AG20443 (cell line): Measurements from ENCODE around the gene CDC42EP5.
"Not testable (repeated sequence)": the region's sequence is repeated elsewhere in the genome, so short reads cannot be mapped to it uniquely, and the experiment has no call there.

ENCODE experiments used
- DNase-seq: peaks from one replicate; pipeline ENCODE4 v3.0.0; 2012; ENCODE audit warnings: low spot score, mixed read lengths

The CDC42EP5 gene, protein sequence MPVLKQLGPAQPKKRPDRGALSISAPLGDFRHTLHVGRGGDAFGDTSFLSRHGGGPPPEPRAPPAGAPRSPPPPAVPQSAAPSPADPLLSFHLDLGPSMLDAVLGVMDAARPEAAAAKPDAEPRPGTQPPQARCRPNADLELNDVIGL

DNA sequence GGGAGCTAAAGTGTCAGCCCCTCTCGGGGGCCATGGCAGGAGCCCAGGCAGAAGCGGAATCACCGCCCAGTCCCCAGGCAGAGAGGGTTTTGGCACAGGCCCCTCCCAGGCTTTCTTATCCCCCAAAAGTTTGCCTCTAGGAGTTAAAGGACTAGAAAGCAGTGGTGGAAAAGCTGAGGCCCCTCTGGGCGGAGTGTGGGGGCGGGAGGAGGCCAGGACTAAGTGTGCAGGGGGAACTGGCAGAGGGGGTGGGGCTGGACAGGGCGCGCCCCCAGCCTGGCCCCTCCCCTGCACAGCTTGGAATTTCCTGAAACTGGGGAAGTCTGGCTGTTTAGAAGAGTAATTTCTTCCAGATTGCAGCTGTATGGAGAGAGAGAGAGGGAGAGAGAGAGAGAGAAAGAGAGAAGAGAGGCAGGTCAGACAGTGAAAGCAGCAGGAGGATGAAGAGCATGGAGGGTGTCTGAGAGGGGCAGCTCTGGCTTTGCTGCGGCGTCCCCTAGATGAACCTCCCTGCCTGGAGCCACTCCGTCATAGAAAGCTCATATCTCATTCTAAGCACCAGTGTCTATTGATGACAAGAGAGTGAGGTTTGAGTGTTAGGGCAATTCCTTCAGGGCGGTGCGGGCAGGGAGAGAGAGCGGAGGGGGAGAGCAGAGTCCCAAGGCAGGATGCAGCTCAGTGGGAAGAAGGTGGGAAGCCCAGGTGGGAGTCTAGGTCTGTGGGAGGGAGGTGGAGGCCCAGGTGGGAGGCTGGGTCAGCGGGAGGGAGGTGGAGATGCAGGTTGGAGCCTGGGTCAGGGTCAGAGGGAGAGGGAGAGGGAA, at the start of gene CDC42EP5:
CDC42EP5 (minus strand) TSS at position 226 of the 821 bp plus-strand sequence. CDS start 7,749 bp downstream, outside the sequence.
- DNase-seq: peak; percentile 96

DNA sequence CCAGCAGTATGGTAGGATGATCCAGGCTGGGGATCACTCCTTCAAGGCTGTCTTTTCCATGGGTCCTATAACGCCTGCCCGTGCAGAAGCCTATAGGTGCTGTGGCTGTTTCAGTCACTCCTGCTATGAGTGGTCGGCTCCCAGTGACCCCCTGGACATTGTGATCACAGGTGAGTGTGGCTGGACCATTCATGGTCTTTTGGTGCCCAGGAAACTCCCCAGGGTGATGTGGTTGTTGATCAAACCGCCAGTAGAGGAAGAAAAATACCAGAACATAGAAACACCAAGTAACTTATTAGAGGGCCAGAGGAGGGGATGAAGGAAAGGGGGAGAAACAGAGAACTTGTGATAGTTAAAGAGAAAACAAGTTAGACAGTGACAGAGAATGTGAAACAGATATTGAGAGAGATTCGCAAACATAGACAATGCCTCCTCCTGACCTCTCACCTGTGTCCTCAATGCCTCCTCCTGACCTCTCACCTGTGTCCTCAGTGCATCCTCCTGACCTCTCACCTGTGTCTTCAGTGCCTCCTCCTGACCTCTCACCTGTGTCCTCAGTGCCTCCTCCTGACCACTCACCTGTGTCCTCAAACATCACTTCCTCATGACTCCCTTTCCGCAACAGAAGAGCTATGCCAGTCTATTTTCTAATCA, 48.9 kb upstream of the CDC42EP5 start:
- no peak for DNase-seq

DNA sequence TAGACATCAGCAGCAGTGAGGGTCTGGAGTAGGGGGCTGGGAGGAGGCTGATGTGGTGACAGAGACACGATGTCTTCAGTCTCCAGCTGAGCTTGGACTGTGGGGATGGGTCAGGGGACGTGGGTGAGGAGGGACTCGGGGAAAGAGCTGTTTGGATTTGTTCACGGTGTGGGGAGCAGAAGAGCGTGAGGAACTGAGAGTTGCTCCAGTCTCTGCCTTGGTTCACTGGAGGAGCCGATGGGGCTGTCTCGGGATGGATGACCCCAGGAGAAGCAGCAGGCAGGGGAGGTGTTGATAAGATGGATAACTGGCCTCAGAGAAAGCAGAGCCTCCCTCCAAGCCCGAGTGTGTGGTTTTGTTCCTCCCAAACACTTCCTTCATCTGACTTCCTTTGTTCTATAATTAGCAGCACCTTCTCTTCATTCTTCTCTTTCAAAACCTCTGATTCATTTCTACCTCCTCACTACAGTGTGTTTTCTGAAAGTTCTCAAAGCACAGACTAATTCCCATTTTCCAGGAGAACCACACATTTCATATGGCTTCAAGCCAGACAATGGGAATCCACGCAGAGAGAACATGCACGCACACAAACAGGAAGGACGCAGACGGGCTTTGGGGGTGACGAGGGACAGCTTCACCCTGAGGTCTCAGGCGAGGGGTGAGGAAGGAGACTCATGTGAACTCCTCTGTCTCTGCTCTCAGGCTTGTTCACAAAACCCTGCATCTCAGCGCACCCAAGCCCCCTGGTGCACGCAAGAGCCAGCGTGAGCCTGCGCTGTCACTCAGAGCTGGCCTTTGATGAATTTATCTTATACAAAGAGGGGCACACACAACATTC, 48.1 kb upstream of the CDC42EP5 start:
- no peak for DNase-seq

DNA sequence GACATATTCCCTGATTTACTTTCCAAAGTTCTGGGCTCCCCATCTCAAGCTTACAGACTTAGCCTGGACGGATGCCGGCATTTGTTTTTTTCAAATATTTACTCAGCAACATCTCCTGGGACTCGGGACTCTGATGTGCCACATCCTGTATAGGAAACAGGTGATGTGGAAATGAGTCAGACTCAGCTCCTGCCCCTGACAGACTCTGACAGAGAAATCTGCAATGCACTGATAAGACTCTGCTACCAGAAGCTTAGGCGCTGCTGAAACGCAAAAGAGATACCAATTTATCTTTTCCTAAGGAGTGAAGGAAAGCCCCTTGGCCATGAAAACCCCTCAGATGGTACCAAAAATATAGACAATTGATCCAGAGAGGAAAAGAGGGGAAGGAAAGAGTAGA, 45.7 kb upstream of the CDC42EP5 start:
- no peak for DNase-seq

DNA sequence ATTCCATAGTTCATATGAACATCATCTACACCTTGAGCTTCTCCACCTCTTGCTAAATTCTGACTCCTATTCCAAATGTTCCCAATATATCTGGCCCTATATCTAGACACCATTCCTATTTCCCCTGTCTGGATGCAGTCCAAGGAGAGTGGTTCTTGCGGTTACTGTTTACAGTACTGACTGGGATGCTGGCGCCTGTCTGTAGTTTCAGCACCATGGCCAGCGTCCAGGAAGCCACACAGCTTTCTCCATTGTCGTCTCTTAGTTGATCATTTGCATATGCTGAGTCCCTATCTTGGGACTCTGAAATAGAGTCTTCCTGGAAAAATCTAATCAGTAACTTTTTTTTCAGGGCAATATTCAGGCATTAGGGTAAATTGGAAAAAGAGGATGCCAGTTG, 44.4 kb upstream of the CDC42EP5 start:
- DNase-seq: peak; percentile 55

DNA sequence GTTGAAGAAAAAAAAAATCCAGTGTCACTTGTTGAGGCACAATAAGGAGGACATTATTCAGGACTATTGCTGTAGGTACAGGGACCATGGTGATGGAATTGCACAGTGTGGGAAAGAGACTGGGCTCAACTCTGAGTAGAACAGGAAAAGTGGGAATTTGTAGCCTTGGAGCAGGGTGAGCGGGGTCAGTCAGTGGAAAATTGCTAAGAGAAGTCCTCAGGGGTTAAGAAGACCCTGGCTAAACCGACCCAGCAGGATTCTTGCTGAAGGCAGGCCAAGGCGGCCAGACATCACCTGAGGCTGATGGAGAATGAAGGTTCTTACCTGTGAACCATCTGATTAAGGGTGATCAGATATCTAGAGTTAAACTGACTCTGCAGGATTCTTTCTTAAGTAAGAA, 42.1 kb upstream of the CDC42EP5 start:
- DNase-seq: no peak

DNA sequence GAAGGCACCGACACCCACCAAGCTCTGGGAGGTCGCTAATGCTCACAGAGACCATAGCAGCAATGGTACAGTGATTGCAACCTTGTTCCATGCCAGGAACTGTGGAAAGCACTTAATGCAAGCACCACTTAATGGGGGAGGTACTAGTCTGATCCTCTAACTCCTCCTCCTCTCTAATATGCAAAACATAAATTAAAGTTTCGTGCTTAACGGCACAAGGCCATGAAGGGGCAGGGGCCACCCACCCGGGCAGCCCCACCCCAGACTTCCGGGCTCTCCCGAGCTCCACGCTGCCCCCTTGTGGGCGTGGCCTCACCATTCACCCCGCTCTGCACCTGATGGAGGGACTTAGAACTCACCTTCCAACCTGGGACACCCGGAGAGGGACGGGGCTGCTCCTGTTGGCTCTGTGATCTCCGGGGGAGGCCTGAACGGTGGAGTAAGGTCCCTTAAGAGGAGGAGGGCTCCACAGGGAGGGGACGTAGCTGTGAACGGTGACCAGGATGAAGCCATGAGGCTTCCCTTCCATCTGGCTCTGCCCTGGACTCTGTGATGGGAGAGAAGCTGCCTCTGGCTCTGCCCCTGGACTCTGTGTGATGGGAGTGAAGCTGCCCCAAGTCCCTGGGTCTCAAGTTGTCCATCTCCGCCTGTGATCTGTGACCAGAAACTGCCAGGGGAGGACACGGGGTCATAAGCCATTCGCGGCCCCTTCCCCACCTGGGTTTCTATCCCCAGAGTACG, 36.3 kb upstream of the CDC42EP5 start:
- DNase-seq: not testable (repeated sequence)

DNA sequence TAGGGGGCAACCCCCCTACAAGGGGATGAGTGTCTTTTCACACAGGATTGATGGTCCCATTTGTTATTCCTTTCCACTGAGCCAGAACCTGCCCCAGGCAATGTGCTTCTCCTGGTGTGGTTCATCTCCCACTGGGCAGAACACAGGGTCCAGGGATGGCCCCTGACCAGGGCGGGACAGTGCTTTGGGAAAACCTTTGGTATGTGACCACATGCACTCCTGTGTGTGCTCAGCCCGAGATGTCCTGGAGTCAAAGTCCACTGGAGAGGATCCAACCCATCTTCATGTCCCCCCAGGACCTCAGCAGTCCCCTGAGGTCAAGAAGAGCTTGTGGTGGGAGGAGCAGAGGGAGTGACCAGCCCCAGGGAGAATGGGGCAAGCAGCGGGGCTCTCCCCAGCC, 35.4 kb upstream of the CDC42EP5 start:
- not testable (repeated sequence) for DNase-seq

DNA sequence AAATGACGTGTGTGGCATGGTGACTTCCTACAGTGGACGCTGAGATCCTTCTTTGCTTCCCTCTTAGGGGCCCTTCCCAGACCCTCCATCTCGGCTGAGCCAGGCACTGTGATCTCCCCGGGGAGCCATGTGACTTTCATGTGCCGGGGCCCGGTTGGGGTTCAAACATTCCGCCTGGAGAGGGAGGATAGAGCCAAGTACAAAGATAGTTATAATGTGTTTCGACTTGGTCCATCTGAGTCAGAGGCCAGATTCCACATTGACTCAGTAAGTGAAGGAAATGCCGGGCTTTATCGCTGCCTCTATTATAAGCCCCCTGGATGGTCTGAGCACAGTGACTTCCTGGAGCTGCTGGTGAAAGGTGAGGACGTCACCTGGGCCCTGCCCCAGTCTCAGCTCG, 34.7 kb upstream of the CDC42EP5 start:
- no peak for DNase-seq

DNA sequence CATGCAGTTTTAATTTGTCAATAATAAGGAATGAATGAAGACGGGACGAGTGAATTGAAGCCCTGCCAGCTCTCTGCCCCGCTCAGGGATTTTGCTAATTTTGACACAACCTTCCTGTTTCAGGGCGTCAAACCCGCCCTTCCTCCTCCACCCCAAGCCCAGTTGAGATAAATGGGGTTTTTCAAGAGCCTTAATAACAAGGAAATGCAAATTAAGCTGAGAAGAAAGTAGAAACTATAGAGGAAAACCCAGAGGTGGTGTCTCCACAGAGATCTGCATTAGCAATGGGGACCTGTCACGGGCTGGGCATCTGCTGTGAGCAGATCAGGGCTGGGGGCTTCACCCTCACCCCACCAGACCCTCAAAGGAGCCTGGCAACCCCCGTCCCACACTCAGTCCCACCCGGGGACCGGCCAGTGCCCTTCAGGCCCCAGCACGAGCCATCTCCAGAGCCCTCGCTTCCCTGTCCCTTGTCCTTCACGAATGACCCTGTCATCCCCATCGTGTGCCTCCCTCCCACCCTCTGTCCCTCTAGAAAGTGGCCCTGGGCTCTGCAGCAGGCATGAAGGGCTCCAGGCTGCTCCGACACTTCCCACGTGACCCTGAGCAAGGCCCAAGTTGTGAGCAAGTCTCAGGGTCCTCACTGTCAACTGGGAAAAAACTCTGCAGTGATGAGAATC, 34.1 kb upstream of the CDC42EP5 start:
- not testable (repeated sequence) for DNase-seq

DNA sequence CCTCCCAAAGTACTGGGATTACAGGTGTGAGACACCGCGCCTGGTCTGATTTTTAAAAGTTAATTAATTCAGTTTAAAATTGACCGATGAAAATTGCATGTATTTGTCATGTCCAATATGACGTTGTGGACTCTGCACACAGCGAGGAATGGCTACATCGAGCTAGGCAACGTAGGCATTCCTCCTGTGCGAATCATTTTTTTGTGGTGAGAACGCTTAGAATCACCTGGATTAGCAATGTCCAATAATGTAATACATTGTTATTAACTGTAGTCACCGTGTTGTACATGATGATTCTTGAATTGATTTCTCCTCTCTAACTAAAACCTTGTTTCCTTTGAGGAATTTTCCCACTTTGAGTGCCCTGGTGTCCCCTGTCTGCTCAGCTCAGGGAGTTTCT, 33.0 kb upstream of the CDC42EP5 start:
- no peak for DNase-seq

DNA sequence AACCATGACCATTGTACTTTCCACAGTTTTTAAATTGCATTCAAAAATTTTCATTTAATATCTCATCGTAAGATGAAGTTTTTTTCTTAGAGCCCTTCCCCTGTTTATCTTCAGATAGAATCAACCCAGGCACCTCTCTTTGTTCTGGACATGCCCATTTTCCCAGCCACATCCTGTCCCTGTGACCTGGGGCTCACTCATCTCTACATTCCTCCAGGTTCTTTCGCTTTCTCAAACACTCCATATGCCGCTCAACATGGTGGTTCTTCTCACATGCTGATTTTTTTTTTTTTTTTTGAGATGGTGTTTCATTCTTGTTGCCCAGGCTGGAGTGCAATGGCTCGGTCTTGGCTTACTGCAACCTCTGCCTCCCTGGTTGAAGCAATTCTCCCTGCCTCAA, 32.4 kb upstream of the CDC42EP5 start:
- DNase-seq: not testable (repeated sequence)

DNA sequence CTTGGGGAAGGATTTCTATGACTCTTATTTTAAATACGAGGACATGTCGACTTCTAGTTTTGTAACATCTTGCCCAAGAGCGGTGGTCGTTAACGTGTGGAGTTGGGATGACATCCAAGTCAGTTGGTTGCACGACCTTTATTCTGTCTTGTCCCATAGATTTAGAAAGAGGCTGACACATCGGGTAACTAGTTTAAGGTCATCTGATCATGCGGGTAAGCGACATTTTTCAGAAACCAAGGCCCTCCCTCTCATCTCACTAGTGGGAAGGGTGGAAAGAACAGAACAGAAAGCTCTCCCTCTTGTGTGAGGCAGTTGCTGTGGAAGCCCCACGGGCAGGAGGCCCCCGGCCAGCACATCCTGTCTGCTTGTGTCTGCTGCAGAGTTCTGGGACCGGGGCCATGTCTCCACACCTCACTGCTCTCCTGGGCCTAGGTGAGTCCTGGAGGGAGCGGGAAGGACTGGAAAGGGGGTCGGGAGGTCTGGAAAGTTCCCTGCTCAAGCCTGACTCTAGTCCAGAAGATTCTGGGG, 29.5 kb upstream of the CDC42EP5 start, which contains the start of gene LAIR2:
LAIR2 (plus strand) TSS at position 314 of the 531 bp plus-strand sequence; CDS start at position 402, 88 bp downstream.
- DNase-seq: no peak

DNA sequence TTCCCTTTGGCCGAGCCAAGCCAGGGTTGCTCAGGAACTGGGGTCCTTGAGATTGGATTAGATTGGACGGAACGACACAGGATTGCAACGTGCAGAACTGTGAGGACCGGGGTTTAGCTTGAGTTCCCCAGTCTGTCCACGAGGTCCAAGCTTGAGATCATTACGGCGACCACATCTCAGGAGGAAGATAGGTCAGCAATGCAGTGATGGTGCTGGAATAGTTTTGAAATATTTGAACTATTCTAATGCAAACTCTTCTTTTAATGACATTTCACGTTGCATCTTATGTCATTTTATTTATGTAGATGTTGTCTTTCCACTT, 25.3 kb upstream of the CDC42EP5 start:
- DNase-seq: not testable (repeated sequence)

DNA sequence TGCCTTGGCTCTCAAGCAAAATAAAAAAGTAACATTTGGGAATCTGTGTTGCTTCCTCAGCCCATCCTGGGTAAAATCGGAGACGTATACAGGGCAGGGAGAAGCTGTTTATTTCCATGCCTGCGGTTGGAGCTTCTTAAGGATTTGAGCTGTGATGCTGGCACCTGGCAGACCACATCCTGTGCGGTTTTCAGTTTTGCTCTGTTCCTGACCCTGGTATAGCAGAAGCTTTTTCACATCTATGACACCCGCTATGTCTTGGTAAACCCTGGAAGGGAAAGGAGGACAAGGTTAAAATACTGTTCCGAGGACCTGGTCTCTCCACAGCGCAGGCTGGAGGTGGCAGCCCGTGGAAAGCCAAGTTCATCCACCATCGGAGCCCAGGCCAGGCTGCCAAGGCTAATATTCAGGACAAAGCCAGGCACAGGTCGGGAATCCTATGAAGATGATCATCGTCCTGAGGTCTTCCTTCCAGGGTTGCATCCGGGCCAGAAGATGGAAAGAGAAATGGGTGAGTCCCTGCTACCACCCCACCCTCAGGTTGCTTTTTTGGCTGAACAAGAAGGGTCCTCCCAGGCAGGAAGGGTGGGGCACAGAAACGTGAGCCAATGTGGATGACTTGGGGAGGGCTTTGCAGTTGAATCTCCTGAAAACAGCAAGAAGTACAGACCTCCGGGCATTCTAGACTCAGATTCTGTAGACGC, 24.8 kb upstream of the CDC42EP5 start:
- DNase-seq: not testable (repeated sequence)

DNA sequence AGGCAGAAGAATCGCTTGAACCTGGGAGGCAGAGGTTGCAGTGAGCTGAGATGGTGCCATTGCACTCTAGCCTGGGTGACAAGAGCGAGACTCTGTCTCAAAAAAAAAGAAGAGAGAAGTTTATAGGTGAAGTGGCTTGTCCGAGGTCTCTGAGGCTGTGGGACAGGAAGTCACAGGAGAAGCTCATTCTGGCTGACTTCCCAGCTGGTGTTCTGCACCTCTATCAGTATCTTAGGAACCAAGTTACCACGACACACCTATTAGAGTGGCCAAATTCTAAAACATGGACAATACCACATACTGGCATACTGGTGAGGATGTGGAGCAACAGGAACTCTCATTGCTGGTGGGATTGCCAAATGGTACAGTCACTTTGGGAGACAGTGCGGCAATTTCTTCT, 22.2 kb upstream of the CDC42EP5 start:
- DNase-seq: not testable (repeated sequence)

DNA sequence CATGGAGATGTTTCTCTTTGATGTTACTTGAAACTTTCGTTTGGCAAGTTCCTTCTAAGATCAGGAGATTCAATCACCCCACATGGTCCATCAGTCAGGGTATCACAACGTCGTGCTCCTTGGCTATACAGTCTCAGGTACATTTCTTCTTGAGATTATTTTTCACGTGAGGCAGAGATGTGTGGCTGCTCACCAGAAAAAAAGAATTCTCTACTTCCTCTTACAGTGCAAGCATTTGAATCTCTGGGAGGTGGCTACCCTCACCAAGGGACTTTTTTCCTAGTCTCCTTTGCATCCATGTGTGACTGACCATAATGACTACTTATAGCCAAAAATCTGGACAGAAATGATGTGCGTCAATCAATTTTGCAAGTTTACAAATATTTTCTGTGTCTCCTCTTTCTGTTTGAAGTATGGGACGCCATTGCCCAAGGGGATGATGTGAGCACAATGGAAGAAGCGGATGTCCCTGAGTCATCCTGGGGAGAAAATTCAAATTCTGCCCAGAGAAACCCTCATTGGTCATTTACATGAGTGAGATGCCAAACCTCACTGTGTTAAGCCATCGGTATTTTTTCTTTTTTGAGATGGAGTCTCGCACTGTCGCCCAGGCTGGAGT, 21.0 kb upstream of the CDC42EP5 start:
- no peak for DNase-seq

DNA sequence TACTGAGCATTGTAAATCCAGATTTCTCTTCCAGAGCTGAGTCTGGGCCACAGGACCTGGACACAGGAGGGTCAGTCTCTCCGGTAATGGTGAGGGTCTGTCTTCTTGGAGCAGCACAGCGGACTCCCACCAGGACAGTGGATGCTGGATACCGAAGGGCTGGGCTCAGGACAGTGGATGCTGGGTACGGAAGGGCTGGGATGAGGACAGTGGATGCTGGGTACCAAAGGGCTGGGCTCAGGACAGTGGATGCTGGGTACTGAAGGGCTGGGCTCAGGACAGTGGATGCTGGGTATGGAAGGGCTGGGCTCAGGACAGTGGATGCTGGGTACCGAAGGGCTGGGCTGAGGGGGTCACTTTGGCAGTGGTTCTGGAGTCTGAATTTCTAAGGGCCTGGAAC, 20.0 kb upstream of the CDC42EP5 start:
- not testable (repeated sequence) for DNase-seq

DNA sequence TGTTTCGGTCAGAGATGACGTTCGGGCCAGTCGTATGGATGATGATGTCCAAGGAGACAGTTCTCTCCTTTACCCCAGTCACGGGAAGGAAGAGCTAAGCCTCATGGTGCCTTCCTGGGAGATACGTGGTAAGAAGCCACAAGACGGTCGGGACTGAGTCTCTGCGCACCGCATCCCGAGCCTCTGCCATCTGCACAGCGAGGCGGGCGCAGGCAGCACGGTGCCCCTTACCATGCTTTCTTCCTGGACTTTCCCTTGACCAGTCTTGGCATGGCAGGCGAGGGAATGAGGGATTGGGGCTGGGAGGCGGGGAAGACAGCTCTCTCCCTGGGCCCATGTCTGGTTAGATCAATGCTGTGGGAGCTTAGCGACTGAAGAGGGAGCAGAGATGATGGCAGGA, 19.5 kb upstream of the CDC42EP5 start:
- DNase-seq: no peak

DNA sequence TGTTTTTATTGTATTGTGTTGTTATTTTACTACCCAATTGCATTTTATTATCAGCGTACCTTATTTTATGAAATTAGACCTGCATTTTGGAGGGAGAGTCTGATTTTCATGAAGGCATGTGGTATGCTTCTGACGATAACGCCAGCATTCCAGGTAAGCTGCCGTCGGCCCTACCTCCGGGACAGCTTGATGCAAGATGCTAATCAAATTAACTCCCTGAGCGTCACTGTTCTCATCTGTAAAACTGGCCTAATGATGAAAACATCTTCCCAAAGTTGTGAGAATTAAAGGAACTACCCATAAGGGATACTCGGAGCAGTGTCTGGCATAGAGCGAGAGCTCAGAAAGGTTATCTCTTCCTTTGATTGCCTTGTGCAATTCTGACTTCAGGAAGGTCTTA, 16.7 kb upstream of the CDC42EP5 start:
- no peak for DNase-seq
